Vagina (tissue), 2 donors: ENCODE results near the gene TMEM213.

Source experiments
- CTCF ChIP-seq, 3 experiments: fragments of 450-650 bp in 2 of 3; fragments of 200-600 bp in 1 of 3; sonication (generic) in 1 of 3; IDR thresholded peaks; one replicate each; pipeline ENCODE4 v1.5.1; 2017 to 2019; ENCODE audit warnings: antibody characterized with exemption in 3 of 3, mild to moderate bottlenecking in 2 of 3, moderate library complexity in 2 of 3
- POLR2A ChIP-seq, 2 donors: fragments of 450-650 bp; IDR thresholded peaks; one replicate each; pipeline ENCODE4 v1.6.1; 2017; ENCODE audit warnings: antibody characterized with exemption in 2 of 2, mild to moderate bottlenecking in 2 of 2, moderate library complexity in 2 of 2
- POLR2AphosphoS5 ChIP-seq, 2 donors: sonication (generic); formaldehyde crosslinking; IDR thresholded peaks; one replicate each; pipeline ENCODE4 v1.9.0; 2017; ENCODE audit warnings: antibody characterized with exemption in 2 of 2, mild to moderate bottlenecking in 2 of 2, low read depth in 1 of 2; ENCODE audit not compliant: insufficient read depth in 1 of 2

GRCh38 chr7:138798836-138799235, 1.0 kb downstream of the TMEM213 start:
- TF ChIP-seq CTCF (IDR thresholded peaks at IDR 0.05), result no peak
- no peak for TF ChIP-seq POLR2AphosphoS5 (IDR thresholded peaks at IDR 0.05; ENCODE audit: insufficient read depth in 1 of 2, low read depth in 1 of 2)
- no peak for TF ChIP-seq POLR2A (IDR thresholded peaks at IDR 0.05)
